NCI-H187 (cell line): ENCODE measurements around the gene FOXO6.

Source experiments
- DNase-seq, 2 experiments: peaks; one replicate each; lab custom pipeline; 2025; lab: John Stamatoyannopoulos, UW

Gene FOXO6

DNA sequence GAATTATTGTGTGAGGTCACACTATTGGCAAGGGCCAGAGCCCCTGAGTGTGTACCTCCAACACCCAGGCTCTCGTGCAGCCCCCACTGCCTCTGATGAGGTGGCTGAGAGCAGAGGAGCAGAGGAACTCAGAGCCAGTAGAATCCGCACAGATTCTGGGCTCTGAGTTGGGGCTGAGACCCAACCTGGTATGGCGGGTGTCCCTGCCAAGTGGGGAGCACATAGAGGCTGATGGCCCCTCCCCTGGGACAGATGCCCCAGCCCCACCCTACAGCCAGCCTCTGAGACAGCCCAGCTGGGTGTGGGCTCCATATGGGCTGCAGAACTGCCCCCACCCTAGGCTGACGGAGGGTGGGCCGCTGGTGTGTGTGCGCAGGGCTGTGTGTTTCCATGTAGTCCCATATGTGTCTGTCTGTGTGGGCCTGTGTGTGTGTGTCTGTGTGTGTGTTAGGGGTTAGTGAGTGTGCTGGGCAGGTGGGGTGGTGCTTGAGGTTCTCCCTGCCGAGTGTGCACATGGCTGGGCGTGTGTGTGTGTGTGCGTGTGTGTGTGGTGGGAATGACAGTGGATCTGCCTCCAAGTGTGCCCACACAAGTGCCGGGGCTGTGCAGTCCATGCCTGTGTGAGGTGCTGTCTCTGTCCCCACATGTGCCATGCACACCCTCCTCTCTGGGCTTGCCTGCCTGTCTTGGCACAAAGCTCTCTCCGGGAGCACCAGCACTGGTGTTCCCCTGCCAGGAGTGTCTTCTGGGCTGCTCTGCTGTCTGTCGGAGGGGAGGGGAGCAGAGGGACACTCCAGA, 24.4 kb downstream of the FOXO6 start:
- DNase-seq: no peak

GRCh38 chr1:41386196-41386663, 25.0 kb downstream of the FOXO6 start:
- no peak for DNase-seq

GRCh38 chr1:41387667-41388091, 26.4 kb downstream of the FOXO6 start:
- DNase-seq: peak; percentile 29 to 47

DNA sequence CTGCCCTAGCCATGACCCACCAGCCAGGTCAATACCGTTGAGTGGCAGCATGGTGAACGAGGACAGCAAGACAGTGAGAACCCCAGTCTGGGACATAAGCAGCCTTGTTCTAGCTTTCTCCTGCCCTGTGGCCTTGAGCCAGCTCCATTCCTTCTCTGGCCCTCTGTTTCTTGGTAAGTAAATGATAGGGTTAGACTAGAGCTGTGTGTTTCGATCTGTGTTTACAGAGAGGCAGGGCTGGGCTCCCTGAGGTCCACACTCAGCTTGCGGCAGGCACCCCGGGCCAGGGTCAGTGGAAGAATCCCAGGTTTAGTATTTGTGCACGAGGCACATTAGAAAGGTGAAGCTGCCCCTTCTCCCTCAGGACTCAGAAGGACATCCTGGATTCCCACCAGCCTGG, 27.3 kb downstream of the FOXO6 start:
- DNase-seq: no peak

DNA sequence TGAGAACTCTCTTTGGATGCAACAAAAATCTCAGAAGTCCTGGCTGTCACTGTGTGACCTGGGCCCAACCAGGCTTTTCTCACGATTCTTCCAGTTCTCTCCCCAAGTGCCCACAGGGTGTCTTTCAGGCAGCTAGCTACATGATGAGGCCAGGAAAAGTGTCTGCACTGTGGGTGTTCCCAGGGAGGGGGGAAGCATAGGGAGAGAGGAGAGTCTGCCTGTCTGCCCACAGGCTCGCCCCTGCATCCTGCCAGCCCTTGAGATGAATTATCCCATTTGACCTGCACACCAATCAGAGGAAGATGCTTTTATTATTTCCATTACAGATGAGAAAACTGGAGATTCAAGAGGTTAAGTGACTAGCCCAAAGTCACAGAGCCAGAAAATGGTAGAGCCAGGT, 27.8 kb downstream of the FOXO6 start:
- DNase-seq: no peak

DNA sequence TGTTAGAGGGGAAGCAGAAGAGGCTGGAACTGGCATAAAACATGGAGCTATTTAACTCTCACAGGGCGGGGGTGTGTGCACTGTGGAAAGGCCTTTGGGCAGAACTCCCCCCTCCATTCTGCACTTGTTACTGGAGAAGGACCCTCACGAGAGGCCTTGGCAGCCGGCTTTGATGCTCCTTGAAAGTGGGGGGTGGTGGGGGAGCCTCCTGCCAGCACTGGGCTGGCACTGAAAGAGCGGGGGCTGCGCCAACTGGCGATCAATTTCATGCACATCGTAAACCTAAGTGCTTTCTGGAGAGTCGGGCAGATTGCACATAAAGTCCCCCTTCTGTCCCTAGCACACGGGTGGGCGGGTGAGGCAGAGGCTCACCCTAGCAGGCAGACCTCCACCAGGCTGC, 28.9 kb downstream of the FOXO6 start:
- DNase-seq: peak; percentile 44 to 65

GRCh38 chr1:41390573-41390972, 29.3 kb downstream of the FOXO6 start:
- DNase-seq: no peak

DNA sequence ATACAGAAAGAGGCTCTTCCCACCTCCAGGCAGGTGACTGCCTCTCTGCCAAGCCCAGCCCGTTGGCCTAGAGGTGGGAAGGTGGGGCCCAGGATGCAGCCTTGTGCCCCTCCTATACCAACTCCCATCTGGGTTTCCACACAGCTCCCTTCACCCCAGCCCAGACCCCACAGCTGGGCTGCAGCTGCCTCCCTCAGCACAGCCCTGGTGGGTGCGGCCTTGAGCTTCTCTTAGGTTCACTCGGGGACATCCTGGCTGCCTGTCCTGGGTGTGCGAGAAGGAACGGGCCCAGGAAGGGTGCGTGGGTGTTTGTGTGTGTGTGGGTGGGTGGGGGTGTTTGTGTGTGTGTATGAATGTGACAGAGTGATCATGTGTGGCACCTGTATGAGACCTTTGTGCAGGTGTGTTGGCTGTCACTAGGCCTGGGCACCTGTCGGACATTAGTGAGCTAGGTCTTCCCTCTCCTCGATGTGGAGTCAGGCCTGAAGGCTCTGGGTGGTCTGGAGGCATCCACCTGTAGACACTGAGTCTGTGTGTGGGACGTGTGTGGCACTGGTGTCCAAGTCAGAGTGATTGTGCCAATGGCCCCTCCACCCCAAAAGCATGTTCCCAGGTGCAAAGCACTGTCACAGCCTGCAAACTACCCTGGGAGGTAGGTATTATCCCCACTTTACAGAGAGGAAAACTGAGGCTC, 30.7 kb downstream of the FOXO6 start:
- DNase-seq: no peak

- no peak for DNase-seq
Measured at GRCh38 chr1:41392528-41392924, 31.3 kb downstream of the FOXO6 start.

DNA sequence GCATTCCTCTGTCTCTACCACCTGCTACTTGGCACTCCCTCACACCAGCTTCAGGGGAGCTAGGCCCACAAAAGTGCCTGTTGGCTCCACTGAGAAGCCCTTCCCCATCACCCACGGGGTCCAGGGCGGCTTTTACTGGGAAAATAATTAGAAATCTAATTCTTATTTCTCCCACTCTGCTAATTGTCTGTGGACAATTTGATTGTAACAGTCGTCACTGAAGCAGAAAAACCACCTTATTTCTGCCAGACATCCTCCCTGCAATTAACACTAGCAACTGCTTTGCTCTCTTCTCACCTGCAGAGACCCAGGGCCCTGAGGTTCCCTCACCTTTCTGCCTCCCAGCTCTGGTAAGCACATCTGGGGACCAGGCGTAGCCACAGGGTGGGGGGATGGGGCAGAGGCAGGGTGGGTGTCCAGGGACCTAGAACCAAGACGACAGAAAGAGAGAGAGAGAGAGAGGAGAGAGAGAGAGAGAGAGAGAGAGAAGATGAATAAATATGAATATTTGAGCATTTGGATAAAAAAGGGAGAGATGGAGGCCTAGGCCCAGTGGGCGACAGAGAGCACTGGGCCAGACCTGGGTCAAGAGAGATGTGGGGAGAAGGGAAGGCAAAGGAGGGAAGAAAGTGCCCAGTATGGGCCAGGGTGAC, 32.6 kb downstream of the FOXO6 start:
- no peak for DNase-seq

DNA sequence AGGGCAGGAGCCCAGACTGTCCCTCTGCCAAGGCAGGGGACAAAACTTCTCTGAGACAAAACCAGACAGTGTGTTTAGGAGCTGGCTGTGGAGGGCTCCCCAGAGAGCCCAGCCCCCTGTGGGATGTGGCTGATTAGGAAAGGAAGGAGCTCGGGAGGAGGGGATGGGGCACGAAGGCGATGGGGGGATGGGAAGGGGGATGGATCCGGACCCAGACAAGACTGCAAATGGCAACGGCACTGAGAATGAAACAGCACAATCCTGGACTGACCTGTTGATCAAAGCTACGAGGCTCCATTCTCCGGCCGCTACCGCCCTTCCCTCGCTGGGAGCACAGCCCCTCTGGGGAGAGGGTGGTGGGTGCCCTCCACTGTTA, 33.1 kb downstream of the FOXO6 start:
- no peak for DNase-seq

DNA sequence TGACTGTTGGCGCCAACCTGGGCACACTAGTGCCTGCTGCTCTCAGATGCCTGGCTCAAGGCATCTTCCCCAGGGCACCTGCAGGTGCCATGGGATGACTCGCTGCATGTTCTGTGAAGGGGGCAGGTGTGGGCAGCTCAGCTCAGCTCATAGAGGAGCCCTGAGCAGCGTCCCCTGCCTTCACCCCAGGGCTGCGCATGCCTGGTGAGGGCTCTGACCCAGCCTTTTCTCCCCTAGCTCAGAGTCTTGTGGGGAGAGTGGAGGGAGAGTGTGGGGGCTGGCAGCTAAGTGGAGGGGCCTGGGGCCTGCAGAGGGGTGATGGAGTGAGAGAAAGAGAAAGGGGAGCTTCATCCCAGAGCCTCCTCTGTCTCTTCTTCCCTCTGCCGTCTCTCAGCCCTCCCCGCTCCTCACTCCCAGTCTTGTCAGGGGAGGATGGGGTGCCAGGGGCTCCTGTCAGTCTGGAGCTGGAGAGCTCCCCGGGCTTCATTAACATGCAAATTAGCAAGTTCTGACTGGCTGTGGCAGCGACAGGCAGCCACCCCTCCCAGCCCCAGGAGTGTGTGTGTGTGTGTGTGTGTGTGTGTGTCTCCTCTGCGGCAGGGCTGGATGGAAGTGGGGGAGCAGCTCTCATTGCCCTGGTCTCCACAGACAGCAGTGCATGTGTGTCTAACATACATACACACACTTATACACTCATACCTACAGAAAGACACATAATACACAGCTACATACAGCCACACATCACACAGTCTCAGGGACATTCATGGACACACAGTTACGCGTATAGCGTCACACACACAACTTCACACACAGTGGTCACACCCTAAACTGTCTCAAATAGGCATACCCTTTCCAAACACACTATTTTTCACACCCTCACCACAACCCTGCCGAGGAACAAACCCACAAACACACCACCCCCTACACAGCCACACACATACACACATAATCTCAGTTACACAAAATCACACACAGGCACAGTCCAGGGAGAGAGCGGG, 34.0 kb downstream of the FOXO6 start:
- peak; percentile 73 to 87 for DNase-seq

DNA sequence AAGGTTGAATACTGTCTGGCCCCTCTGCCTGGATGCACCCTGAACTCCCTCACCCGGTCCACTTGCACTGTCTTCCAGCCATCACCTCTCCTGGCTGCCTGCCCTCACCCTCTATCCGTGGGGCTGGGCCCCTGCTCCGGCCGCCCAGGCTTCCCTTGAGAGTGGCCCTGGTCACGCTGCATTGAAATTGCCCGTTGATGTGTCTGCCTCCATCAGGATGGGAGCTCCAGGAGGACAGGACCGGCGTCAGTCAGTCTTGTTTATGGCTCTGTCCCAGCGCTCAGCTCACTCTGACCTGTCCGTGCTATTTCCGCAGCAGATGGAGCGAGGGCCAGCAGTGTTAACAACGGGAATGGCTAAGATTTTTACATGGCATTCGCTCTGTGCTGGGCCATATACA, 34.9 kb downstream of the FOXO6 start:
- no peak for DNase-seq

GRCh38 chr1:41397020-41397419, 35.8 kb downstream of the FOXO6 start:
- DNase-seq: no peak

- no peak for DNase-seq
Measured at GRCh38 chr1:41397753-41398330, 36.6 kb downstream of the FOXO6 start.

- DNase-seq: peak in 1 of 2 experiments; percentile 24
Measured at GRCh38 chr1:41399145-41399795, 38.0 kb downstream of the FOXO6 start.

DNA sequence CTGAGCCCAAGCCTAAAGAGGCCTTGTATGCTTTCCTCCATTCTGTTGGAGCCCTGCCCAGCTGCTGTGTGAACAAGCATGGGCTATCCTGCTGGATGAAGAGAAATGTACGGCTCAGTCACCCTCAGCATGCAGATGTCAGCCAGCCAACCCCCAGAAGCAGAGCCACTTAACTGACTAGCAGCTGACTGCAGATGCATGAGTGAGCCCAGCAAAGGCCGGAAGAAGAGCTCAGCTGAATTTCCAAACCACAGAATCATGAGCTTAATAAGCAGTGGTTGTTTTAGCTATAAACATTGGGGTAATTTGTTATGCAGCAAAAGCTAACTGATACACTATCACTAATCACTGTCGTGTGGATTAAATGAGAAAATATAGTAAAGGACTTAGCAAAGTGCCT, 39.0 kb downstream of the FOXO6 start:
- no peak for DNase-seq

GRCh38 chr1:41401899-41402298, 40.7 kb downstream of the FOXO6 start:
- no peak for DNase-seq

GRCh38 chr1:41404308-41404761, 43.1 kb downstream of the FOXO6 start:
- no peak for DNase-seq

DNA sequence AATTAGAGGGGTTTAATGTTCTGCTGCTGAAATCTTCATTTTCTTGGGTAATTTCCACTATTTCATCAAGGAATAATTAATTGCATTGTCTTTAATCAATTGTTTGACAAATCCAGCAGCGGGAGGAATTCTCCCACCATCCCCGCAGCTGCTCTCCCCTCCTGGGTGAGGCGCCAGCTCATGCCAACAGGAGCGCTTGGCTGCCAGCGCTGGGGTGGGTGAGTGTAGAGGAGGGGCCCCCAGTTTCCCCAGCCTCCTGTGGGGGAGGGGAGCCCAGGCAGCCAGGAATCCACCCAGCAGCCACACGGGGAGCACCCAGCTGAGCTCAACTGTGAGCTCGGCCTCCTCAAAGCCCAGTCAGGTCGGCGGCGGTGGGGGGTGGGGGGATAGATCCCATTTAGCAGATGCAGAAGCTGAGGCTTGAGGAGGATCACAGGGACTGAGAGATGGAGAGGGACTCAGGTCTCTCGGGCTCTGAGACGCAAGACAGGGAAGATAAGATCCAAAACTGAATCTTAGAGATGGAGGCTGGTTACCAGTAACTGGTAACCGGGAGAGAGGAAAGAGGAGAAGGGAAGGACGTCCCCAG, 46.5 kb downstream of the FOXO6 start:
- no peak for DNase-seq
